ENCODE data around the gene FPR3. TPM values are rescaled to one million over a fixed set of nuclear protein-coding genes. Genes with fewer than 3 reads are reported as not detected.
A peak's percentile ranks its signal among the peaks of the same experiment; 100 is the strongest.

Gene FPR3
- polyA plus RNA-seq, 1 donor, result 4.9 TPM

DNA sequence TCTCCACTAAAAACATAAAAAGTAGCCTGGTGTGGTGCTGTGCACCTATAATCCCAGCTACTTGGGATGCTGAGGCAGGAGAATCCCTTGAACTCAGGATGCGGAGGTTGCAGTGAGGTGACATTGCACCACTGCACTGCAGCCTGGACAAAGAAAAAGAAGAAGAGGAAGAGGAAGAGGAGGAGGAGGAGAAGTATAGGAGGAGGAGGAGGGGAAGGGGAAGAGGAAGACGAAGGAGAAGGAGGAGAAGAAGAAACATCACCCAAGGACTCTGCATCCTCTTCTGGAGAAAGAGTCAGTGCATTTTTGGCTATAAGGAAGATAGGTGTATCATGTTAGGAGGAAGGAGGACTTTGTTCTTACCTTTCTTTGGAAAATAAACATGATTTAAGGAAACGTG is 13.0 kb upstream of the FPR3 start:
- 75% methylated on average over 2 of the region's 3 CpGs for whole genome bisulfite sequencing (ENCODE audit: insufficient coverage, low lambda C conversion rate)
- DNase-seq, result no peak
- no peaks in the 10 kb centered on the region for H3K4me1 ChIP-seq (ENCODE audit: control insufficient read depth, insufficient read depth, low read length)
- no peak overlapping the region for H3K4me3 ChIP-seq (ENCODE audit: low read length)
- H3K36me3 ChIP-seq (ENCODE audit: control insufficient read depth, insufficient read depth, low read length), result no peaks in the 10 kb centered on the region
- no peaks in the 10 kb centered on the region for H3K9me3 ChIP-seq (ENCODE audit: control insufficient read depth, low read depth, low read length)
- no peaks in the 10 kb centered on the region for H3K27me3 ChIP-seq (ENCODE audit: control insufficient read depth, insufficient read depth, low read length)
- H3K27ac ChIP-seq (ENCODE audit: low read length), result no peak overlapping the region

DNA sequence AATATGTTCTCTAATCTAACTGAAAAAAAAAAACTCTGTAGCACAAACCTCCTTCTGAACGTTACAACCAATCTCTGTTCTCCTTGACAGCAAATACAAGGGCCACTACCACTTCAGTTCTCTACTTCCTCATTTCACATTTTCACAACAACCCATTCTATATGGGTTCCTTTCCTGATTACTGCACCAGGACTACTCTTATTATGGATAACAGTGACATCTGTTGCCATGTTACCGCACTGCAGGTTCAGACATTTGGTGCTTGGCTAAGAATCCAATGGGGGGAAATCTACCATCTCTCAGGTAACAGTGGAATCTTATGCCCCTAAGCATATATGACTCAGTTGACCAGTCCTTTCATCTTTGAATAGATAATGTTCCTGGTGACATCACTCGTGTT is 11.6 kb upstream of the FPR3 start:
- no peaks in the 10 kb centered on the region for H3K4me1 ChIP-seq (ENCODE audit: control insufficient read depth, insufficient read depth, low read length)
- no peak overlapping the region for H3K4me3 ChIP-seq (ENCODE audit: low read length)
- H3K27ac ChIP-seq (ENCODE audit: low read length), result no peak overlapping the region
- DNase-seq, result no peak
- no peaks in the 10 kb centered on the region for H3K27me3 ChIP-seq (ENCODE audit: control insufficient read depth, insufficient read depth, low read length)
- no peaks in the 10 kb centered on the region for H3K9me3 ChIP-seq (ENCODE audit: control insufficient read depth, low read depth, low read length)
- no CpG with 5 or more reads among the region's 3 CpGs for whole genome bisulfite sequencing (ENCODE audit: insufficient coverage, low lambda C conversion rate)
- no peaks in the 10 kb centered on the region for H3K36me3 ChIP-seq (ENCODE audit: control insufficient read depth, insufficient read depth, low read length)

DNA sequence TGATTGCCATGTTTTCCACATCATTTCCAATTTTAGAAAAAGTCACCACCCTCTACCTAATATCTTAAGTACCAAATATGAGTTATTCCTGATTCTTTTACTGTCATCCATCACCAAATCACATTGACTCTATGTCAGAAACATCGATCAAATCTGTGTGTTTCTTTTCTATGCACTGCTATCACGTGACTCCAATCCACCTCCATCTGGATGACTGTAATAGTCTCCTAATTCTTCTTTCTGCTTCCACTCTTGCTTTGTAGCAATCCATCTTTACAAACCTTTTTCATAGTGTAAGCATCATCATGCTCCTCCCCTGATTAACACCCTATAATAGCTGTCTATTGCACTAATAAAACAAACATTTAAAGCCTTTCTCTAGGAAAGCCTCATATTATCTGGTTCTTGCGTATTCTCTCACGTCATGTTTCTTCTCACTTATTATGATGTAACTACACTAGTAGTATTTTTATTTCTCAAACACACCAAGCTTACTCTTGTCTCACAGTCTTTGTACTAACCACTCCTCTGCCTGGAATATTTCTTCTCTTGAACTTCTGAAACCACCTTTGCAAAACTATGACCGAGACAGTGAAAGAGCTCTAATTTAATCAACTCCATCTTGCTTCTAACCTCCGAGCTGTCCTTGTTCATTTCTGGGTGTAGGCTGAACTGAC is 10.7 kb upstream of the FPR3 start:
- no peaks in the 10 kb centered on the region for H3K27me3 ChIP-seq (ENCODE audit: control insufficient read depth, insufficient read depth, low read length)
- DNase-seq, result no peak
- no peak overlapping the region for H3K27ac ChIP-seq (ENCODE audit: low read length)
- WGBS (ENCODE audit: insufficient coverage, low lambda C conversion rate), result 58% methylated on average over 5 of the region's 6 CpGs
- no peaks in the 10 kb centered on the region for H3K4me1 ChIP-seq (ENCODE audit: control insufficient read depth, insufficient read depth, low read length)
- H3K9me3 ChIP-seq (ENCODE audit: control insufficient read depth, low read depth, low read length), result no peaks in the 10 kb centered on the region
- no peak overlapping the region for H3K4me3 ChIP-seq (ENCODE audit: low read length)
- no peaks in the 10 kb centered on the region for H3K36me3 ChIP-seq (ENCODE audit: control insufficient read depth, insufficient read depth, low read length)

DNA sequence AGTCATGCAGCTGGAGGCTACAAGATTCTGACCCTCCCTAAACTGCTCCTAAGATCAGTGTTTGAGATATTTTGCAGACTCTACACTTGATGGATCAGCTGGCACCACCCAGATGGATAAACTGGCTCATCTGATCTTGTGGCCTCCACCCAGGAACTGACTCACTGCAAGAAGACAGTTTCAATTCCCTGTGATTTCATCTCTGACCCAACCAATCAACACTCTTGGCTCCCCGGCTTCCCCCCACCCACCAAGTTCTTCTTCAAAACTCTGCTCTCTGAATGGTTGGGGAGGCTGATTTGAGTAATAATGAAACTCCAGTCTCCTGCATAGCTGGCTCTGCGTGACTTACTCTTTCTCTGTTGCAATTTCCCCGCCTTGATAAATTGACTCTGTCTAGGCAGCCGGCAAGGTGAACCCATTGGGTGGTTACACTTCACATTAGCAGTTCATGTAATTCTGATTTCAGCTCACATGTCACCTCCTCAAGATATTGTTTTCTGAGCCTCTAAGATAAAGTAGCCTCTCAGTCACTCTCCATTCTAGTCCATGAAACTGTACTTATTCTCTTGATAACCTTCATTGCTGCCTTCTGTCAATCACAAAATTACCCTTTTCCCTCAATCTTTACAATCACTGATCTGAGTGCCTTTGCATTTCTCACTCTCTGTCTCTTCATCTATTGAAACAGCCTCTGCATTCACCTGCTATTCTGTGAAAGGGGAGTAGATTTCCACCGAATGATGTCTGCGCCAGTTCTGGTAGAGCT is 9.9 kb upstream of the FPR3 start:
- Histone ChIP-seq H3K27ac (ENCODE audit: low read length) (no peak overlapping the region), H3K9me3 (ENCODE audit: control insufficient read depth, low read depth, low read length) (no peaks in the 10 kb centered on the region), H3K4me3 (ENCODE audit: low read length) (no peak overlapping the region), H3K27me3 (ENCODE audit: control insufficient read depth, insufficient read depth, low read length) (no peaks in the 10 kb centered on the region), H3K4me1 (ENCODE audit: control insufficient read depth, insufficient read depth, low read length) (no peaks in the 10 kb centered on the region), H3K36me3 (ENCODE audit: control insufficient read depth, insufficient read depth, low read length) (no peaks in the 10 kb centered on the region)
- no CpG with 5 or more reads among the region's 6 CpGs for WGBS (ENCODE audit: insufficient coverage, low lambda C conversion rate)
- DNase-seq, result no peak

DNA sequence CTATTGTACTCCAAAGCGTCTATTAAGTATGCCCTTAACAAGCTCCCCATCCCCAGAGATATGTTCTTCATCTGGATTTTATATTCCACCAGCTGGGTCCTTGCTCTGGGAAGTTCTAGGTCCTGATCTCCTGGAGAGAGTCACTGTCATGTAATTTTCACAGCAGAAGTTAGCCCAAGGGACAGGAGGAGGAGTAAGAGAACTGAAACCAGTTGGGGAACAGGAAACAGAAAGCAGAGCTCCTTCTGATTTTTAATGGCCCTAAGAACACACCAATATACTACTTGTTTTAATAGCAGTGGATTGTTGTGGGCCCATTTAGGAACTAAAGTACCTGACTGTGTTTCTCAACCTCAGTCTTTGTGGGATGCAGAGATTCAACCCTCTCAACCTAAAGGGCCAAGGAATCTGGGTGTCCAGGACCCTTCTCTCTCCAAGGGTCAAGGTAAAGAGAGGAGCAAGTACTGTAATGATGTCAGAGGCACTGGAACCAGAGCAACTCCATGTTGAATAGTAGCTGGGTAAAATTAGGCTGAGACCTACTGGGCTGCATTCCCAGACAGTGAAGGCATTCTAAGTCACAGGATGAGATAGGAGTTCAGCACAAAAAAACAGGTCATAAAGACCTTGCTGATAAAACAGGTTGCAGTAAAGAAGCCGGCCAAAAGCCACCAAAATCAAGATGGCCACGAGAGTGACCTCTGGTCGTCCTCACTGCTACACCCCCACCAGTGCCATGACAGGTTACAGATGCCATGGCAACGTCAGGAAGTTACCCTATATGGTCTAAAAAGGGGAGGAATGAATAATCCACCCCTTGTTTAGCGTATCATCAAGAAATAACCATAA is 8.1 kb upstream of the FPR3 start:
- H3K27me3 ChIP-seq (ENCODE audit: control insufficient read depth, insufficient read depth, low read length), result no peaks in the 10 kb centered on the region
- H3K9me3 ChIP-seq (ENCODE audit: control insufficient read depth, low read depth, low read length), result no peaks in the 10 kb centered on the region
- DNase-seq, result no peak
- H3K36me3 ChIP-seq (ENCODE audit: control insufficient read depth, insufficient read depth, low read length), result no peaks in the 10 kb centered on the region
- no peak overlapping the region for H3K4me3 ChIP-seq (ENCODE audit: low read length)
- H3K4me1 ChIP-seq (ENCODE audit: control insufficient read depth, insufficient read depth, low read length), result no peaks in the 10 kb centered on the region
- 100% methylated on average over 1 of the region's 6 CpGs for WGBS (ENCODE audit: insufficient coverage, low lambda C conversion rate)
- no peak overlapping the region for H3K27ac ChIP-seq (ENCODE audit: low read length)

DNA sequence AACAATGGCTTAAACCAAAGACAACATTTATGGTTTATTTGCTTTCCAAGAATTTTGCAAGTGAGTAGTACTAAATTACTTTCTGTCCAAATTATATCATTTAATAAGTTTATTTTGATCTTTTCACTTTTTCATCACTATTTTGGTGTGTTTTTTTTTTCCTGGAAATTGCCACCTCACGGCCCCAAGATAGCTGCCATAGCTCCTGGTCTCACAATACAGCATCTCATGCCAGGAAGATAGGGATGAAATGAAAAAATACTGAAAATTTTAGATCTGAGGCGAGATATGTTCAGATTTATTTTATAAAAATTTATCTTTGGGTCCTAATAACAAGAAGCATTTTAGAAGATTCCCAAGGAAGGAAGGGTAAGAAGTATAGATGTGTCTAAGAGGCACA is 6.9 kb upstream of the FPR3 start:
- Histone ChIP-seq H3K27ac (ENCODE audit: low read length) (no peak overlapping the region), H3K27me3 (ENCODE audit: control insufficient read depth, insufficient read depth, low read length) (no peaks in the 10 kb centered on the region), H3K9me3 (ENCODE audit: control insufficient read depth, low read depth, low read length) (no peaks in the 10 kb centered on the region), H3K4me1 (ENCODE audit: control insufficient read depth, insufficient read depth, low read length) (no peaks in the 10 kb centered on the region), H3K36me3 (ENCODE audit: control insufficient read depth, insufficient read depth, low read length) (no peaks in the 10 kb centered on the region), H3K4me3 (ENCODE audit: low read length) (no peak overlapping the region)
- no peak for DNase-seq
- 100% methylated on average over 1 of the region's 2 CpGs for WGBS (ENCODE audit: insufficient coverage, low lambda C conversion rate)

DNA sequence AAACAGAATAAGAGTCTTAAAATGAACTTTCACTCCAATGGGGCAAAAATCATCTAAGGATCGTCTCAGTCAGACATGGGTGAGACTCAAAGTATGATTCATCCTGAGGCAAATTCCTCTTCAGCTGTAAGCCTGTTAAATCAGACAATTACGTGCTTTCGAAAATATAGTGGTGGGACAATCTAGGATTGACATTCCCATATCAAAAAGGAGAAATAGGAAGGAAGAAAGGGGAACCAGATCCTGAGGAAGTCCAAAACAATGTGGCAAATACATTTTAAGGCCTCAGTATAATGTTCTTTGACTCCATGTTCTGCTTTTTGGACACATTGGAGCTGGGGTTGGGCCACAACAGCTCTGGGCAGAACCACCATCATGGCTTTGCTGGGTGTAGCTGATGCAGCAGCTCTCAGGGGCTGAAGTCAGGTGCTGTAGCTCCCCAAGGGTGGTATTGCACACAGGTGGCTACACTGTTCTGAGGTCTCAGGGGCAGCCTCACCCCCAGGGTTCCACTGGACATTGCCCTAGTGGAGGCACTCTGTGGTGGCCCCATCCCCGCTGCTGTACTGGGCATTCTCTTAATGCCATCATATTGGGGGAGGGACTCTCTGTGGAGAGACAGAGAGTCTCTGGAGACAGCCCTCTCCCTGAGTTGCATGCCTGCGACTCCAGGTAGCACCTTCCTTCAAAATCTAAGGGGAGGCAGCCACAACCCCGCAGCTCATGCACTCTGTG is 5.7 kb upstream of the FPR3 start:
- WGBS (ENCODE audit: insufficient coverage, low lambda C conversion rate), result 100% methylated on average over 1 of the region's 6 CpGs
- Histone ChIP-seq H3K9me3 (ENCODE audit: control insufficient read depth, low read depth, low read length) (no peaks in the 10 kb centered on the region), H3K36me3 (ENCODE audit: control insufficient read depth, insufficient read depth, low read length) (no peaks in the 10 kb centered on the region), H3K27me3 (ENCODE audit: control insufficient read depth, insufficient read depth, low read length) (no peaks in the 10 kb centered on the region), H3K27ac (ENCODE audit: low read length) (no peak overlapping the region), H3K4me1 (ENCODE audit: control insufficient read depth, insufficient read depth, low read length) (no peaks in the 10 kb centered on the region), H3K4me3 (ENCODE audit: low read length) (no peak overlapping the region)
- DNase-seq, result no peak

DNA sequence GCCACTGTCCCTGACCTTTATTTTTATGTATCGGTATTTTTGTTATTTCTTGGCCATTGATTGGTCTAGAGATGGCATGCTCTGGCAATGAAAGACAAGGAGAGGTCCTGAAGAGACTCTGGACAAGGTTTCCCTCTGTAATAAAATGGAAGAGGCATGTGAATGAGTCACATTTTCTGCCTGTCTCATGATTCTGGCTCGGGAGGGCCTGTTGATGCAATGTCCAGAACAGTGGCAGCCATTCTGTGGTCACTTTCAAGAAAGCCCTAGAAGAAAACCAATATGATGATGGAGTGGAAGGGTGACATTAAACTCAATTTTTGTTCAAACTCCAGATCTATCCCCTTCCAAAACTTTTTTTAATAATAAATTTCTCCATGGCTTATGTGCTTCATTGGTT is 2.0 kb upstream of the FPR3 start:
- Histone ChIP-seq H3K36me3 (ENCODE audit: control insufficient read depth, insufficient read depth, low read length) (no peaks in the 10 kb centered on the region), H3K4me1 (ENCODE audit: control insufficient read depth, insufficient read depth, low read length) (no peaks in the 10 kb centered on the region), H3K27ac (ENCODE audit: low read length) (no peak overlapping the region), H3K27me3 (ENCODE audit: control insufficient read depth, insufficient read depth, low read length) (no peaks in the 10 kb centered on the region), H3K4me3 (ENCODE audit: low read length) (no peak overlapping the region), H3K9me3 (ENCODE audit: control insufficient read depth, low read depth, low read length) (no peaks in the 10 kb centered on the region)
- no CpG with 5 or more reads among the region's 2 CpGs for WGBS (ENCODE audit: insufficient coverage, low lambda C conversion rate)
- no peak for DNase-seq

DNA sequence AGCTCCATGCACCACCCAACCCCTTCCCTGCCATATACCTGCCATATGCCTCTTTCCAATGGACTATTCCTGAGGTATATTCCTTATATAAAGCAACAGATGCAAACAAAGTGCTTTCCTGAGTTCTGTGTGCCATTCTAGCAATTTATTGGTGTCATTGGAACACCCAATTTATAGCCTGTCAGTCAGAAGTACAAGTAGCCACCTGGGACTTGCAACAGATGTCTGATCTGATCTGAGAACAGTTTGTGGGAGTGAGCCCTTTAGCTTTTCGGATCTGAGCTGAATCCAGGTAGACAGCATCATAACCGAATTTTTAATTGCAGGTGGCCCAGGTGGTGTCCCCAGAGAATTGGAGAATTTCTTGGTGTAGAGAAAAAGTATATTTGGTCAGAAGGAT is 963 bp upstream of the FPR3 start:
- no CpG with 5 or more reads among the region's 2 CpGs for WGBS (ENCODE audit: insufficient coverage, low lambda C conversion rate)

DNA sequence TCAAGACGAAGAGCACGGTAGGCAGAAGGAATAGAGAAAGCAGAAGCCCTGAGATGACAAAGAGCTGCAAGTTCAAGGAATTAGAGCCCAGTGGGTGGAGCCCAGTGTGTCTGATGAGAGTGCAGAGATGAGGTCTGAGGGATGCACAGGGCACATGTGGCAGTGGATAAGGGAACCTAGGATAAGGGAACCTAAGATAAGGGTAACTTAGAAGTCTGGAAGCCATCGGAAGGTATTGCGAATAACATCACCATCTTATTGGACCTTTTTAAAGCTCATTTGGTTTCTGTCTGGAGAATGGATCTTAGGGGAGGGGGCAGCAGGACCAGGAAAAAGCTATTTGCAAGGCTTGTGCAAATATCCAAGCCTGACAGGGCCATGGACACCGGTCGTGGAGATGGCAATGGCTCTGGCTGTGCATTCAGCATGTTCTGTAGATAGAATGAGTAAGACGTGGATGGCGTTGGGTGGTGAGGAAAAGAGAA is 1.3 kb downstream of the FPR3 start:
- WGBS (ENCODE audit: insufficient coverage, low lambda C conversion rate), result 89% methylated on average over 4 of the region's 8 CpGs
- Histone ChIP-seq H3K4me3 (ENCODE audit: low read length) (peak overlapping the region; percentile 2), H3K27ac (ENCODE audit: low read length) (no peak overlapping the region)

More for the DNA sequence above, 963 bp upstream of the FPR3 start:
- H3K4me1 ChIP-seq (ENCODE audit: control insufficient read depth, insufficient read depth, low read length), result no peaks in the 10 kb centered on the region
- H3K4me3 ChIP-seq (ENCODE audit: low read length), result no peak overlapping the region
- H3K36me3 ChIP-seq (ENCODE audit: control insufficient read depth, insufficient read depth, low read length), result no peaks in the 10 kb centered on the region
- H3K9me3 ChIP-seq (ENCODE audit: control insufficient read depth, low read depth, low read length), result no peaks in the 10 kb centered on the region
- H3K27me3 ChIP-seq (ENCODE audit: control insufficient read depth, insufficient read depth, low read length), result no peaks in the 10 kb centered on the region
- no peak for DNase-seq
- no peak overlapping the region for H3K27ac ChIP-seq (ENCODE audit: low read length)

More for the DNA sequence above, 1.3 kb downstream of the FPR3 start:
- no peak for DNase-seq
- no peaks in the 10 kb centered on the region for H3K36me3 ChIP-seq (ENCODE audit: control insufficient read depth, insufficient read depth, low read length)
- no peaks in the 10 kb centered on the region for H3K9me3 ChIP-seq (ENCODE audit: control insufficient read depth, low read depth, low read length)
- H3K4me1 ChIP-seq (ENCODE audit: control insufficient read depth, insufficient read depth, low read length), result no peaks in the 10 kb centered on the region
- H3K27me3 ChIP-seq (ENCODE audit: control insufficient read depth, insufficient read depth, low read length), result no peaks in the 10 kb centered on the region

Data from large intestine (tissue), 3 donors.